Neural cell (in vitro differentiated cells): ENCODE measurements around the gene PTCD1. TPM values are rescaled to one million over a fixed set of nuclear protein-coding genes. Genes with fewer than 3 reads are reported as not detected.

Source experiments
- H2AFZ ChIP-seq: fragments of 200-600, 300-800 bp; sonication (generic), shearing (Covaris generic); 2 replicates; pipeline ENCODE4 v1.6.0; 2014; ENCODE audit warnings: low read depth, mild to moderate bottlenecking, antibody characterized with exemption, low read length, moderate library complexity
- H3F3A ChIP-seq: fragments of 200-600 bp; shearing (Covaris generic); 2 replicates; pipeline ENCODE4 v1.6.1; 2016; ENCODE audit warnings: mild to moderate bottlenecking, moderate library complexity, mixed read lengths, antibody characterized with exemption, low read length; ENCODE audit not compliant: insufficient read depth, poor library complexity, severe bottlenecking
- H3K27ac ChIP-seq: fragments of 200-600, 300-800 bp; sonication (generic), shearing (Covaris generic); 2 replicates; pipeline ENCODE4 v1.5.1; 2014; ENCODE audit warnings: mild to moderate bottlenecking, low read length, moderate library complexity
- H3K27me3 ChIP-seq: fragments of 300-800, 200-600 bp; sonication (generic), shearing (Covaris generic); 2 replicates; pipeline ENCODE4 v1.6.0; 2014; ENCODE audit warnings: mild to moderate bottlenecking, low read depth, low read length, moderate library complexity; ENCODE audit not compliant: insufficient read depth
- H3K36me3 ChIP-seq: fragments of 300-800, 200-600 bp; sonication (generic), shearing (Covaris generic); 2 replicates; pipeline ENCODE4 v1.5.1; 2014; ENCODE audit warnings: mild to moderate bottlenecking, antibody characterized with exemption, low read length, moderate library complexity; ENCODE audit not compliant: insufficient read depth
- H3K4me2 ChIP-seq: fragments of 300-800, 200-600 bp; sonication (generic), shearing (Covaris generic); 2 replicates; pipeline ENCODE4 v1.6.0; 2014; ENCODE audit warnings: mild to moderate bottlenecking, low read length
- H3K4me3 ChIP-seq: fragments of 300-800, 200-600 bp; sonication (generic), shearing (Covaris generic); 2 replicates; pipeline ENCODE4 v1.5.1; 2014; ENCODE audit warnings: mild to moderate bottlenecking, low read length, moderate library complexity
- H3K79me2 ChIP-seq: fragments of 200-600 bp; shearing (Covaris generic); replicated peaks from 2 replicates; pipeline ENCODE4 v1.6.0; 2014; ENCODE audit warnings: mild to moderate bottlenecking, low read length, moderate library complexity; ENCODE audit not compliant: insufficient read depth
- H3K9ac ChIP-seq: fragments of 300-800, 200-600 bp; sonication (generic), shearing (Covaris generic); 2 replicates; pipeline ENCODE4 v1.6.1; 2016; ENCODE audit warnings: mild to moderate bottlenecking, low read length, mixed read lengths
- H3K9me2 ChIP-seq: fragments of 200-600 bp; shearing (Covaris generic); 2 replicates; pipeline ENCODE4 v1.6.1; 2016; ENCODE audit warnings: mild to moderate bottlenecking, low read length, mixed read lengths; ENCODE audit not compliant: insufficient read depth
- H3K9me3 ChIP-seq: fragments of 200-600, 300-800 bp; sonication (generic), shearing (Covaris generic); 2 replicates; pipeline ENCODE4 v1.6.1; 2016; ENCODE audit warnings: mild to moderate bottlenecking, mixed run types, low read length, moderate library complexity, mixed read lengths
- H4K20me1 ChIP-seq: fragments of 200-600 bp; shearing (Covaris generic); 2 replicates; pipeline ENCODE4 v1.6.1; 2016; ENCODE audit warnings: mild to moderate bottlenecking, mixed run types; ENCODE audit not compliant: insufficient read depth
- CTCF ChIP-seq: fragments of 450-650 bp; IDR thresholded peaks from 2 replicates; pipeline ENCODE4 v1.5.1; 2014; ENCODE audit warnings: antibody characterized with exemption, mild to moderate bottlenecking, moderate library complexity; ENCODE audit not compliant: poor library complexity, severe bottlenecking
- EZH2 ChIP-seq: fragments of 200-600, 300-800 bp; shearing (Covaris generic), sonication (generic); IDR thresholded peaks from 2 replicates; pipeline ENCODE4 v1.6.1; 2014; ENCODE audit warnings: antibody characterized with exemption, low read length, borderline replicate concordance, mild to moderate bottlenecking; ENCODE audit not compliant: insufficient read depth, poor library complexity, severe bottlenecking
- POLR2AphosphoS5 ChIP-seq: IDR thresholded peaks from 2 replicates; pipeline ENCODE4 v1.6.1; 2012
- SMC3 ChIP-seq: fragments of 450-650 bp; conservative IDR thresholded peaks from 2 replicates; pipeline ENCODE4 v1.6.1; 2014; ENCODE audit warnings: antibody characterized with exemption, mild to moderate bottlenecking, moderate library complexity; ENCODE audit not compliant: poor library complexity
- TAF1 ChIP-seq: IDR thresholded peaks from 2 replicates; pipeline ENCODE4 v1.6.1; 2012; ENCODE audit warnings: low read depth
- polyA plus RNA-seq: library from polyadenylated mRNA; depleted of rRNA; stranded (reverse); fragments of >200 nt; gene quantifications from 2 replicates; pipeline ENCODE4 v1.2.3, GENCODE V29; 2014

PTCD1 gene
- polyA plus RNA-seq, 1 donor from 2014 or later = 4.0 TPM

DNA sequence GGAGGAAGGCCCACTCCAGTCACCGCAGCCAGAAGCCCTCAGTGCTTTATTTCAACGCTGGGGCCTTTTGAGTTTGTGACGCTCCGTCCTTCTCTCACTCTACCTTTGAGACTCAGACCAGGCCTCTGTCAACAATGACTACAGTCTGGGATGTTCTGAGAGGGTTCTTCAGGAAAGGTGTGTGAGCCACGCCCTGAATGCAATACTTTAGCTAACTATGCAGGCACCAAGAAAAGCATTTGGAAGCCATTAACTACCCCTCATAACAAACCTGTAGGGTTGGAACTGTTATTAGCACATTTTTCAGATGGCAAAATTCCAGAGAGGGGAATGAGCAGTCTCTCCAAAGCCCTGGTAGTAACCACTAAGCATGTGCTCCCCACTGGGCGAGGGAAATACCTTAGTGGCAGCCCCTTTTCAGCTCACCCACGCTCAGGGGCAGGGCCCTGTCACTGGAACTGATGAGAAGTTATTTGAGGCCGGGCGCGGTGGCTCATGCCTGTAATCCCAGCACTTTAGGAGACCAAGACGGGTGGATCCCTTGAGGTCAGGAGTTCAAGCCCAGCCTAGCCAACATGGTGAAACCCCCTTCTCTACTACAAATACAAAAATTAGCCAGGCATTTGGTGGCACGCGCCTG lies 69.7 kb downstream of the PTCD1 start:
- H3K79me2 ChIP-seq = no peaks in the 10 kb centered on the region
- no peaks in the 10 kb centered on the region for H4K20me1 ChIP-seq
- no peak overlapping the region for H3K4me3 ChIP-seq
- no peaks in the 10 kb centered on the region for H3K9me2 ChIP-seq
- H3K4me2 ChIP-seq = no peak overlapping the region
- no peak overlapping the region for H3K27ac ChIP-seq
- no peak overlapping the region for H2AFZ ChIP-seq
- no peaks in the 10 kb centered on the region for H3F3A ChIP-seq
- H3K36me3 ChIP-seq = peaks cover 3% of the 10 kb centered on the region
- H3K9me3 ChIP-seq = no peaks in the 10 kb centered on the region
- no peaks in the 10 kb centered on the region for H3K27me3 ChIP-seq
- TF ChIP-seq POLR2AphosphoS5 (no peak), TAF1 (no peak), EZH2 (no peak), CTCF (no peak), SMC3 (no peak)
- no peak overlapping the region for H3K9ac ChIP-seq

Other genes starting within 250 kb of the PTCD1 start
- not detected in 2 replicates for gene KPNA7, start 230.7 kb downstream of the PTCD1 start, polyA plus RNA-seq
- not detected in 2 replicates for gene MYH16, start 166.0 kb downstream of the PTCD1 start, polyA plus RNA-seq
- gene ARPC1A, start 112.9 kb downstream of the PTCD1 start, polyA plus RNA-seq = 137 and 154 TPM in 2 replicates
- gene ARPC1B, start 64.1 kb downstream of the PTCD1 start, polyA plus RNA-seq = 1.7 and 3.6 TPM in 2 replicates
- gene PDAP1, start 30.2 kb downstream of the PTCD1 start, polyA plus RNA-seq = 185 and 212 TPM in 2 replicates
- 200 and 251 TPM in 2 replicates for gene BUD31, start 29.8 kb downstream of the PTCD1 start, polyA plus RNA-seq
- gene CPSF4, start 145 bp upstream of the PTCD1 start, polyA plus RNA-seq = 209 and 238 TPM in 2 replicates
- gene ATP5MF, start 27.4 kb upstream of the PTCD1 start, polyA plus RNA-seq = 1,790 and 1,998 TPM in 2 replicates
- 49.9 and 59.8 TPM in 2 replicates for gene ZNF789, start 34.1 kb upstream of the PTCD1 start, polyA plus RNA-seq
- gene ZNF394, start 61.5 kb upstream of the PTCD1 start, polyA plus RNA-seq = 9.5 and 11.2 TPM in 2 replicates
- gene ZKSCAN5, start 65.9 kb upstream of the PTCD1 start, polyA plus RNA-seq = 18.6 and 21.8 TPM in 2 replicates
- 21.7 and 24.0 TPM in 2 replicates for gene FAM200A, start 113.3 kb upstream of the PTCD1 start, polyA plus RNA-seq
- 89.0 and 92.8 TPM in 2 replicates for gene ZNF655, start 119.8 kb upstream of the PTCD1 start, polyA plus RNA-seq
- 2.9 and 3.6 TPM in 2 replicates for gene TMEM225B, start 159.5 kb upstream of the PTCD1 start, polyA plus RNA-seq
- gene ZSCAN25, start 178.1 kb upstream of the PTCD1 start, polyA plus RNA-seq = 12.1 and 12.2 TPM in 2 replicates
- gene CYP3A5, start 241.2 kb upstream of the PTCD1 start, polyA plus RNA-seq = not detected in 2 replicates